A549 treated with AZD9567 at 1 μM for 4 hours (cell line): ENCODE results near the gene DVL3. TPM values are rescaled to one million over a fixed set of nuclear protein-coding genes. Genes with fewer than 3 reads are reported as not detected.

Experiments
- total RNA-seq: library from RNA; stranded (reverse); fragments of 200-300 nt; extraction: Qiagen RNA extraction; gene quantifications from 5 replicates; pipeline ENCODE4 v1.2.3, GENCODE V29; 2022; ENCODE audit not compliant: insufficient read depth

Gene DVL3
- 19.5 to 27.8 TPM (median 26.1 TPM) in 5 replicates for total RNA-seq

GRCh38 chr3:184154885-184155643 lies at the start of gene DVL3:
Gene DVL3, plus strand, starts transcription at chr3:184155377. Its CDS starts 259 bp downstream, at chr3:184155636.

GRCh38 chr3:184135149-184135910 lies 19.8 kb upstream of the DVL3 start, which contains the start of gene EIF2B5:
Gene EIF2B5, plus strand, starts transcription at chr3:184135358. Its CDS starts 28 bp downstream, at chr3:184135386.

DNA sequence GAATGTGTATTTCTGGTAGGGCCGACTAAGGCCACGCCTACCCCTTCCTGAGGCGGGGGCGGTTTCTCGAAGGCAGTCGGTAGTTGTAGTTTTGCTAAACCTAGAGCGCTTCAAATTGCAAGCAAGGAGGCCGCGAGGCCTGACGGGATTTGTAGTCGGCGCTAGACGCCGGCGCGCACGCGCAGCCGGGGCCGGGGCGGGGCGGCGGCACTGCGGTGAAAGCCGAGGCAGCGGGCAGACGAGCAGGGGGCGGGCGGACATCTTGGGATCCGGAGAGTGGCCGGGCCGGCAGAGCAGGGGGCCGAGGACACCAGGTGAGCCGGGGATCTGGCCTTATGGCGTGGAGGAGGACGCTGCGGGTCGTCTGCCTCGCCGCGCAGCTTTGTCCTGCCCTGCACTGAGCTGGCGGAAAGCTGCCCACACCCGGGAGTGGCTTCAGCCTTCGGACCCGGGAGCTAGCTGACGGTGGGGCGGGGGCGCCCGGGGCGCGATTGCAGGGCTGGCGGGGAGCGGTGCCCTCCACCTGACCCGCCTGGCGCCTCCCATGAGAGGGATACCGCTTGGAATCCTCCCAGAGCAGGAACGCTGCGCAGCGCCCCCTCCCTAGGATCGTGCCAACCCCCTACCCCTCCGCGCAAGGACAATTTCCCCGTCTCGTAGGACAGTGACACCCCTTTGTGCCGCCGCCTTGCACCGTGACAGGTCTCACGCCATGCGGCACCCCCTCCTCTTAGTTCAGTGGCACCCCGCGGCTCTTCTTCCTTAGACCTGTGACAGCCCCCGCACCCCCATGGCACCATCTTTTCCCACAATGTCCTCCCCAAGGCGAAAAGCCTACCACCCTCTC lies 19.7 kb downstream of the DVL3 start, which contains the start of gene AP2M1:
AP2M1 (plus strand) TSS at position 210 of the 847 bp plus-strand sequence. CDS start 2,139 bp downstream, outside the sequence.

DNA sequence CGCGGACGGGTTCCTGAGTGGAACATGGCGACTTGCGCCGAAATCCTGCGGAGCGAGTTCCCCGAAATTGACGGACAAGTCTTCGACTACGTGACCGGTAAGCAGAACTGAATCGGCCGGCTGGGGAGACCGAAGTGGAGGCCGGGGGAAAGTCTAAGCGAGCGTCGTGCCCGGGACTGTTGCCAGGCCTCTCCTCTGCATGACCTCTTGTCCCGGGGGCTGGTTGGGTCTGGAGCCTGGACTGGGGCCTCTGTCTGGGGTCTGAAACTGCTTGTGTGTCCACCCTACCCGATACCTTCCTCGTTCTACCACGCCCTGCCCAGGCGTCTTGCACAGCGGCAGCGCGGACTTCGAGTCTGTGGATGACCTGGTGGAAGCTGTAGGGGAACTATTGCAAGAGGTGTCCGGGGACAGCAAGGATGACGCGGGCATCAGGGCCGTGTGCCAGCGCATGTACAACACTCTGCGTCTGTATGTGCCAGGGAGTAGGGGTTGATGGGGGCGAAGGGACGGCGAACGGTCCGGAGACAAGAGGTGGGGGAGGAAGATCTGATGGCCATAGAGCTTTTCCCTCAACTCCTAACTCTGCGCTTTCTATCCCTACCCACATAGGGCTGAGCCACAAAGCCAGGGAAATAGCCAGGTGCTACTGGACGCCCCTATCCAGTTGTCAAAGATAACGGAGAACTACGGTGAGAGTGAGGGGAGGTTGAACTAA lies 31.2 kb downstream of the DVL3 start, which contains the start of gene ABCF3:
ABCF3 (plus strand) TSS at position 16 of the 718 bp plus-strand sequence; CDS start at position 25, 9 bp downstream.

Other genes with a start within 250 kb of the DVL3 start
- 9.1 to 17.1 TPM (median 15.7 TPM) in 5 replicates for gene ABCC5, start 137.5 kb upstream of the DVL3 start, total RNA-seq
- not detected in 5 replicates for gene HTR3D, start 123.6 kb upstream of the DVL3 start, total RNA-seq
- gene HTR3C, start 102.3 kb upstream of the DVL3 start, total RNA-seq, result not detected in 5 replicates
- gene HTR3E, start 58.3 kb upstream of the DVL3 start, total RNA-seq, result not detected in 5 replicates
- gene EIF2B5, start 20.0 kb upstream of the DVL3 start, total RNA-seq, result 20.0 to 30.1 TPM (median 29.4 TPM) in 5 replicates
- 297 to 322 TPM (median 311 TPM) in 5 replicates for gene AP2M1, start 19.5 kb downstream of the DVL3 start, total RNA-seq
- gene ABCF3, start 30.8 kb downstream of the DVL3 start, total RNA-seq, result 29.6 to 39.2 TPM (median 36.9 TPM) in 5 replicates
- gene VWA5B2, start 74.2 kb downstream of the DVL3 start, total RNA-seq, result 0.31 to 0.63 TPM (median 0.49 TPM) in 4 of 5 replicates, not detected in the other
- 54.6 to 81.9 TPM (median 70.6 TPM) in 5 replicates for gene ALG3, start 93.6 kb downstream of the DVL3 start, total RNA-seq
- 11.9 to 14.1 TPM (median 13.0 TPM) in 5 replicates for gene EEF1AKMT4, start 94.3 kb downstream of the DVL3 start, total RNA-seq
- 1.3 to 1.7 TPM (median 1.4 TPM) in 4 of 5 replicates, not detected in the other for gene CAMK2N2, start 106.2 kb downstream of the DVL3 start, total RNA-seq
- gene ECE2, start 120.6 kb downstream of the DVL3 start, total RNA-seq, result not detected in 5 replicates
- 299 to 355 TPM (median 301 TPM) in 5 replicates for gene PSMD2, start 143.9 kb downstream of the DVL3 start, total RNA-seq
- 234 to 275 TPM (median 244 TPM) in 5 replicates for gene EIF4G1, start 159.2 kb downstream of the DVL3 start, total RNA-seq
- 11.0 to 12.3 TPM (median 11.8 TPM) in 5 replicates for gene FAM131A, start 182.2 kb downstream of the DVL3 start, total RNA-seq
- 2.6 to 7.0 TPM (median 6.4 TPM) in 5 replicates for gene CLCN2, start 206.2 kb downstream of the DVL3 start, total RNA-seq
- gene POLR2H, start 206.3 kb downstream of the DVL3 start, total RNA-seq, result 75.8 to 84.8 TPM (median 81.8 TPM) in 5 replicates
- 0.06 TPM in 1 of 5 replicates, not detected in the others for gene THPO, start 222.8 kb downstream of the DVL3 start, total RNA-seq
- 0.15 to 0.35 TPM (median 0.25 TPM) in 4 of 5 replicates, not detected in the other for gene CHRD, start 224.7 kb downstream of the DVL3 start, total RNA-seq